Measurements from ENCODE around the gene ZNF431.
"Not testable (repeated sequence)": the region's sequence is repeated elsewhere in the genome, so short reads cannot be mapped to it uniquely, and the experiment has no call there.

Gene ZNF431

DNA sequence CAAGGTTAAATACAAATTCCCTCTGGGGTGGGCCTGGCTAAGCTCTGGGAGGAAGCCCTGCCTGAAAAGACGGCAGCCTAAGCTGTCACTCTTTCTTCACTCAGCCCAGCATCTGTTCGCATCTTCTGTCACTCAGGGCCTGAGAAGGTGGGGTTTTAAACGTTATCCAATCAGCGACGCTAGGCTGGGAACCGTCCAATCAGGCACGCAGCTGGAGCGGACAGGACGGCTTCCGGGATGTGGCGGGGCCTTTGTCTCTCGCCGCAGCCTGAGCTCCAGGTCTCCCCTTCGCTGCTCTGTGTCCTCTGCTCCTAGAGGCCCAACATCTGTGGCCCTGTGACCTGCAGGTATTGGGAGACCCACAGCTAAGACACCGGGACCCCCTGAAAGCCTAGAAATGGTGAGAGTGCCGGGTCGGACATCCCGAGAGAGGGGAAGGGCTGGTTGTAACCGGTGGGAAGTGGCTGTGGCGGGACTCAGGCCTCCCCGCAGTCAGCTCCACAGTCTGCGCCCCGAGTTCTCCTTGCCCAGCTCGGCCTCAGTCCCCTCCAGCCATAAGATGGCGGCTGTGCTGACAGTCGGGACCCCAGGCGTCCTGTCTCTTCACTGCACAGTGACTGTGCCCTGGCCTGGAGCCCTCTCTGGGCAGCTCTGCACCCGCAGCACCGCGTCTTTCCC, at the start of gene ZNF431:
Gene ZNF431, plus strand, starts transcription at position 254 of the 678 bp plus-strand sequence. Its CDS starts 144 bp downstream, at position 398.
- DNase-seq = peak; percentile 97

GRCh38 chr19:21092109-21092508, 49.7 kb upstream of the ZNF431 start:
- DNase-seq = no peak

GRCh38 chr19:21094347-21095025, 47.4 kb upstream of the ZNF431 start:
- no peak for DNase-seq

DNA sequence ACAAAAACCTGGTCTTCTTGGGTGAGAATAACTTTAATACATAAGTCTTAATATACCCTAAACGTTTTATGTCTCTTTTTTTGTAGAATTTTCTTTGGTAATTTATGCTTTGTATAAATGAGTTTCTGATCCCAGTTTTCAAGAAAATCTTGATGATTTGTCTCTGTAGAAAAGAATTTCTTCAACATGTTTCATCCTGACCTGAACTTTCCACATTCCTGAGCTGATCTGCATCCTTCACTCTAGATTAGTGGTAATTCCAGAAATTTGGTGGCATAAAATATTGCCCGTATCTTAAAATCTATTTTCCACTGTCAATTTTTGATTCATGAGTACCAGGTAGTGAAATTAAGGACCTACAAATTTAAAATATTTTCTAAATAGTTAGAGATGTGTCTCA, 43.5 kb upstream of the ZNF431 start:
- DNase-seq = no peak

DNA sequence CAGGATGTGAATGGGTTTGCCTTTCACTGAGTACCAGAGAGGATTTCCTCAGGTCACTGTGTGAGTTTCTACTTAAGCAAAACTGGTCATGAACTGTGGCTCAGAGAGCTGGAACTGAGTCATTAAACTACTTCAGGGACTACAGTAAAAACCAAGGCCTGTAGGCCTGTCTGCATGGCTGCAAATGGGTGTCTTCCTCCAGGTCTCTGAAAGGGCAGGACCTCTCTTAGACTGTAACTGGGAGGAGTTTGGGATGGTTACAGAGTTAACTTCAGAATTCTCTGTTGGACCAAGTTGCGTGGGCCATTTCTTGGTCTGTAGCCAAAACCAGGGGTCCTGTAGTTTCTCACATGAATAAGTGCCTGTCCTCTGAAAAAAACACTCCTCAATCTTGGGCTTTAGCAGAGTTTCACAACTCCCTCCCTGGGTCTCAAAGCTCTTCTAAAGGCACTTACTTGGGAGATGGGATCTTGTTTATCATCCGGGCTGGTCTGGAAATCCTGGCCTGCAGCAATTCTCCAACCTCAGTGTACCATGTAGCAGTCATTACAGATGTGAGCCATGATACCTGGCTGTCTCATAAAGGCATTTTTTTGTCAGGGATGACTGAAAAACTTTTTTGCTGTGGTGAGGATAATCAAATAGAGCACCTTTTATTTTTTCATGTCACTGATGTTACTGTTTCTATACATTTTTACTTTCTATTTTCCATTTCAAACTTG, 40.2 kb upstream of the ZNF431 start:
- no peak for DNase-seq

GRCh38 chr19:21109116-21109515, 32.7 kb upstream of the ZNF431 start:
- DNase-seq = no peak

DNA sequence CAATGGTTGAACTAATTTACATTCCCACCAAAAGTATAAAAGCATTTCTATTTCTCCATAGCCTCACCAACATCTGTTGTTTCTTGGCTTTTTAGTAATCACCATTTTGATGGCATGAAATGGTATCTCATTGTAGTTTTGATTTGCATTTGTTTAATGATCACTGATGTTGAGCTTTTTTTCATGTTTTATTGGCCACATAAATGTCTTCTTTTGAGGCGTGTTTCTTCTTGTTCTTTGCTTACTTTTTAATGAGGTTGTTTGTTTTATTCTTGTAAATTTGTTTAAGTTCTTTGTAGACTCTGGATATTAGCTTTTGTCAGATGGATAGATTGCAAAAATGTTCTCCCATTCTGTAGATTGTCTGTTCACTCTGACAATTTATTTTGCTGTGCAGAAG, 31.7 kb upstream of the ZNF431 start:
- no peak for DNase-seq

- DNase-seq = no peak
Observed at GRCh38 chr19:21115430-21115829, 26.4 kb upstream of the ZNF431 start.

GRCh38 chr19:21117041-21117907, 24.6 kb upstream of the ZNF431 start:
- DNase-seq = peak; percentile 34

- DNase-seq = no peak
Observed at GRCh38 chr19:21126078-21126477, 15.8 kb upstream of the ZNF431 start.

GRCh38 chr19:21127001-21127400, 14.8 kb upstream of the ZNF431 start:
- no peak for DNase-seq

DNA sequence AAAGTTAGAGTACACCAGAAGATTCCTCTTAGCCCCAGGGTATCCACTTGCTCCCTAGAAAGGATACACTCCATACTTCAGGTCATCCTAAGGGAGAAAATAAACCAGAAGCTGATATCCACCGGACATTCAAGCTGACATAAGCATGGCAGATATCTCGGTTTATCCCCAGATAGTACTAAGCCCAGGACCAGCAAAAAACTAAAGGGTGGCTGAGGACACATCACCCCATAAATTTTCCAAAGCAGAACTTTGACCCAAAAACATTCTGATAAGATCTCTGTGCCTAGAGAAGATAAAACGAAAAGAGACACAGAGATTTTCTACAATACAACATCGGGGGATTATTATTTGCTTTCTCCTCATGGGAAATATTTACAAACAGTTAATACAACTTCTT, 13.9 kb upstream of the ZNF431 start:
- no peak for DNase-seq

- DNase-seq = no peak
Observed at GRCh38 chr19:21128901-21129698, 12.7 kb upstream of the ZNF431 start.

DNA sequence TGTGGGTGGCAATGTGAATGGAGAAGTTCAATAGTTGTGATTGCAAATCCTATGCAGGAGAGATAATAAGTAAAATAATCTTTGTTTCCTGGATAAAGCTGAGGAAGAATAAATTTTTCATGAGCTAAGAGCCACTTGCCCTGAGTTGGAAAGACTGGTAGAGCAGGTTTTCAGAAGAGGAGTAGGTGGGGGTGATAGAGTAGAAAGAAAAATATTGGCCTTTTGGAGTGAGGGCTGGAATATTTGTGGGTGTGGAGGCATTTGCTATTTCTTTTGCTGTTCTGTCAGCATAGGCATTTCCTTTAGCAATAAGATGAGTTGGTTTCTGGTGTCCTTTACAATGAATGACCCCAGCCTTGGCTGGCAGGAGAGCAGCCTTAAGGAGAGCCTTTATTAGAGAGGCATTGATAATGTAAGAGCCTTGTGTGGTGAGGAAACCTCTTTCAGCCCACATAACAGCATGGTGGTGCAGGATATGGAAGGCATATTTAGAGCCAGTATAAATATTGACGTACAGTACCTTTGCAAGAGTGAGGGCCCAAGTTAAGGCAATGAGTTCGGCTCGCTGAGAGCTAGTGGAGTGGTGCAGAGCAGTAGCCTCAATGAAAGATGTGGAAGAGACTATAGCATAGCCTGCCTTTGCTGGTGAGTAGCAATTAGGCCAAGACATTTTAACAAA, 11.6 kb upstream of the ZNF431 start:
- no peak for DNase-seq

DNA sequence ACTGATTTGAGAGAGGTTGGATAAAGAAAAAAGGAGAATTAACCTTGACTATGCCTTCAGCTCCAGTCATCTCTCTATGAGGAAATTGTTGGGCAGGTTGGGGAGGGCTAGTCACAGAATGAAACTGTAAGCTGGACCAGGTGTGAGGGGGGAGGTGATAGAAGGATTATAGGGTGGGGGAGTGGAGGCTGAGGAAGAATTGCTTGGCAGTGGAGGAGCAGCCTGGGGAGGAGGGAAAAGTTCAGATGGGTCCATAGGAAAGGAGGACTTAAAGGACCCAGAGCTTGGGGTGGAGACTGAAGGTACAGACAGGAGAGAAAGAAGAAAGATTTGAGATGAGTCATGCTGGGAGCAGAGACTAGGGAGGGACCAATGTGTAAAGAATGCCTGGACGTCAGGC, 8.2 kb upstream of the ZNF431 start:
- no peak for DNase-seq

- no peak for DNase-seq
Observed at GRCh38 chr19:21134934-21135366, 6.9 kb upstream of the ZNF431 start.

- no peak for DNase-seq
Observed at GRCh38 chr19:21135433-21135832, 6.4 kb upstream of the ZNF431 start.

GRCh38 chr19:21138130-21138529, 3.7 kb upstream of the ZNF431 start:
- no peak for DNase-seq

- DNase-seq = not testable (repeated sequence)
Observed at GRCh38 chr19:21141006-21141405, 834 bp upstream of the ZNF431 start.

DNA sequence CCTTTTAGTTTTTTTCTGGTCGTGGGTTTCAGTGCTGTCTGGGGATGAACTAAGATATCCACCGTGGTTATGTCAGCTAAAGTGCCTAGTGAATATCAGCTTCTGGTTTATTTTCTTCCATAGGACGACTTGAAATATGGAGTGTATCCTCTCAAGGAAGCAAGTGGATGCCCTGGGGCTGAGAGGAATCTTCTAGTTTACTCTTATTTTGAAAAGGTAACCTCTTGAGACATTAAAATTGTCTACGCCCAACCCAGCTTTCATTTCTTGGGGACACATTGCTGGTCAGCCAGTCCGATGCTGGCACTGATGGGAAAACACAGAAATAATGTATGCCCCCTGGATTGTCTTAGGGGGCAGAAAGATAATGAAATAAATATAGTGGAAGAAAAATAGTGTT, 1.6 kb downstream of the ZNF431 start:
- no peak for DNase-seq

DNA sequence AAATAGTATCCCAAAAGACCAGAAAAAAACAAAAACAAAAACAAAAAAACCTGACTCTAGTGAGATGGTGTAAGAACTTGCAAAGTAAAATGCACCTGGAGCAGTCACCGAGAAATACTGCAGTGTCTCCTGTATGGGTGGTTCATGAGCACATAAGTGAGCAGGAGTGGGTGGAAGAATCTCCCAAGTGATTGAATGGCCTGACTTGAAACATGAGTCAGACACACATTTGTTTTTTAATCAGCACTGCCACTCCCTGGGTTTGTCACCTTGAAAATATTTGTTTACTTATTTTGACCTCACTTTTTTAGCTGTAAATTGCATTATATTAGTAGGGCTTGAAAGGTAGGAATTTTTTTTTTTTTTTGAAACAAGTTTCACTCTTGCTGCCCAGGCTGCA, 2.0 kb downstream of the ZNF431 start:
- no peak for DNase-seq

- no peak for DNase-seq
Observed at GRCh38 chr19:21147540-21147939, 5.7 kb downstream of the ZNF431 start.
